BLaER1 treated with 17β-estradiol and CSF1 and Interleukin-3, amounts not matched to agents 10 nM and 100 nM (cell line): ENCODE data around the gene G3BP1.
"Not testable (repeated sequence)": the region's sequence is repeated elsewhere in the genome, so short reads cannot be mapped to it uniquely, and the experiment has no call there.

Source experiments
- H3K27ac ChIP-seq, 11 experiments: shearing (Covaris generic); formaldehyde crosslinking; 2 replicates each; pipeline ENCODE4 v1.8.1; 2022
- H3K27me3 ChIP-seq, 11 experiments: shearing (Covaris generic); formaldehyde crosslinking; 2 replicates each; pipeline ENCODE4 v1.8.1; 2022
- H3K36me3 ChIP-seq, 11 experiments: shearing (Covaris generic); formaldehyde crosslinking; 2 replicates each; pipeline ENCODE4 v1.8.1; 2022
- H3K4me1 ChIP-seq, 10 experiments: shearing (Covaris generic); formaldehyde crosslinking; 2 replicates each; pipeline ENCODE4 v1.8.1; 2022
- H3K4me2 ChIP-seq, 11 experiments: shearing (Covaris generic); formaldehyde crosslinking; 2 replicates each; pipeline ENCODE4 v1.8.1; 2022
- H3K4me3 ChIP-seq, 10 experiments: shearing (Covaris generic); formaldehyde crosslinking; 2 replicates each; pipeline ENCODE4 v1.8.1; 2022
- H3K9ac ChIP-seq, 11 experiments: shearing (Covaris generic); formaldehyde crosslinking; 2 replicates each; pipeline ENCODE4 v1.8.1; 2022
- H3K9me3 ChIP-seq, 11 experiments: shearing (Covaris generic); formaldehyde crosslinking; replicated peaks in 1 of 11; 2 replicates each; pipeline ENCODE4 v1.8.1; 2022
- H4K20me1 ChIP-seq, 11 experiments: shearing (Covaris generic); formaldehyde crosslinking; 2 replicates each; pipeline ENCODE4 v1.8.1; 2022
- Cebpa-rat ChIP-seq, 11 experiments: shearing (Covaris generic); IDR thresholded peaks; 2 replicates each; pipeline ENCODE4 v1.8.1; 2022

G3BP1 gene

DNA sequence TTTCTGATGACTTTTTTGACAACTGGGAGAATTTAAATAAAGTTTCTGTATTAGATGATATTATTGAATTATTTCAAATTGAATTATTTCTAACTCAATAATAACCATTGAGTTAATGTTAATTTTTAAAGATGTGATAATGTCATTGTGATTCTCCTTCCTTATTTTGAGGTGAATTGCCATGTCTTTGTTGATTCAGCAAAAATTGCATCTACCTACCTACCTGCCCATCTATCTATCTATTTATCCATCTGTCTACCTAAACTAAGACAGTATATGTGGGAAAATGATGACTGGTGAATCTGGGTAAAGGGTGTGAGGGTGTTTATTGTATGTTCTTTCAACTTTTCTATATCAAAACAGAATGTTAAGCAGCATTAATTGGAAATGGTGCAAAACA, 75.0 kb downstream of the G3BP1 start:
- H3K27ac ChIP-seq: no peak overlapping the region
- no peak overlapping the region for H3K9ac ChIP-seq
- no peaks in the 10 kb centered on the region for H3K36me3 ChIP-seq
- no peaks in the 10 kb centered on the region for H3K4me1 ChIP-seq
- no peaks in the 10 kb centered on the region for H4K20me1 ChIP-seq
- no peak for TF ChIP-seq Cebpa-rat (IDR thresholded peaks at IDR 0.05)
- peaks cover 0 to 21% (median 7%) of the 10 kb centered on the region in 11 experiments; a peak in 7 of 22 replicates for H3K9me3 ChIP-seq
- H3K4me2 ChIP-seq: no peak overlapping the region
- H3K27me3 ChIP-seq: no peaks in the 10 kb centered on the region
- H3K4me3 ChIP-seq: no peak overlapping the region

DNA sequence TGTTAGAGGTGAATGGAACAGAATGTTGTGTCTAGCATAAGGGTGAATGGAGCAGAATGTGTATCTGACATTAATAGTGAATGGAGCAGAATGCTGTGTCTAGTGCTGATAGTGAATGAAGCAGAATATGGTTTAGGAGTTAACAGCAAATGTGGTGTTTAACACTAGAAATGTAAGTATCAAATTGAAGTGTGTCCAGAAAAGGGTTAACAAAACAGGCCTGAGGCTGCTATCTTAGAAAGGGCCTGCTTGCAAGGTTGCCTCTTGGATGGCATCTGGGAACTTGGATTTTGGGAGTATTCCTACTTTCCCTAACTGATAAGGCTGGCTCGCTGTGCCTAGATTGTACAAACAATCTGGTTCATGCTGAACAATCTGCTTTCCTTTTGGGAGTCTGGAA, 76.1 kb downstream of the G3BP1 start:
- Histone ChIP-seq H3K9me3 (peaks cover 0 to 21% (median 7%) of the 10 kb centered on the region in 11 experiments; a peak in 7 of 22 replicates), H3K36me3 (no peaks in the 10 kb centered on the region), H4K20me1 (no peaks in the 10 kb centered on the region), H3K4me3 (no peak overlapping the region), H3K4me2 (no peak overlapping the region), H3K27ac (no peak overlapping the region), H3K4me1 (no peaks in the 10 kb centered on the region), H3K27me3 (no peaks in the 10 kb centered on the region), H3K9ac (no peak overlapping the region)
- no peak for TF ChIP-seq Cebpa-rat (IDR thresholded peaks at IDR 0.05)

DNA sequence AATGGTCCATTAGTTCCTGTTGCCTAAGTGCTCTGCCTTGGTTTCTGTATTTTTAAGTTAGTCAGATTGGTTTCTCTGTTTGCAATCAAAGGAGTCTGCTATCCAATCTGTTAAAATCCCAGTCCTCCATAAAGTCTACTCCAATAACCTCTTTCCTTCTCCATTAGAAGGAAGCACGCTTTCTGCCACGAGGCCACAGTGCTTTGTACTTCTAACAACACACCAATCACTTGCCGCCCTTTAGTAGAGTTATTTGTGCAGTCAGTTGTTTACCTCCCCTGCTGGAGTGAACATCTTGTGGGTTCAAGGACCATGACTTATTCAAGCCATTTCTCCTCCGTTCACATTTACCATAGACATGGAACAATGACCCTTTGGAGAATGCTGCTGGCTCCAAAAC, 83.9 kb downstream of the G3BP1 start:
- Histone ChIP-seq H3K27ac (no peak overlapping the region), H3K4me3 (no peak overlapping the region), H3K4me1 (peaks cover 0 to 8% (median 0%) of the 10 kb centered on the region in 10 experiments; a peak in 4 of 20 replicates), H3K9me3 (peaks cover 0 to 5% (median 0%) of the 10 kb centered on the region in 11 experiments; a peak in 1 of 22 replicates), H3K4me2 (peak overlapping the region in 4 of 11 experiments; percentile 16 to 32 (median 23); a peak in 4 of 22 replicates), H4K20me1 (no peaks in the 10 kb centered on the region), H3K36me3 (no peaks in the 10 kb centered on the region), H3K9ac (no peak overlapping the region), H3K27me3 (no peaks in the 10 kb centered on the region)
- TF ChIP-seq Cebpa-rat (IDR thresholded peaks at IDR 0.05): no peak

DNA sequence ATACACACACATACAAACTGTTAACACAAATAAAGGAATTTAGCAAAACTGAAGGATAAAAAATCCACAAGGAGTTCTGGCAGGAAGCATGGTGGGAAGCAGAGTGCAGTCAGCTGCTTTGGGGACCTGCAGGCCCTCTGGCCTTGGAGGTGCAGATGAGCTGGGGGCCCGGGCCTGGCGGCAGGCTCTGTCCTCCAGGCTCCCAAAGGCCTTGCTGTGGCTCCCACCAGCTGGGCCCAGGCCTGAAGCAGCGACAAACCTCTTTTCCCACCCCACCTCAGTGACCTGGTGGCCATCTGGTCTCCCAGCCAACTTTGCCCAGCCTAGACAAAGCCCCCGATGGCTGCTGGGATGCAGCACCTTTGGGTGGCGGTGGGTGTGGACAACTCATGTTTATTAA, 85.1 kb downstream of the G3BP1 start:
- no peak for TF ChIP-seq Cebpa-rat (IDR thresholded peaks at IDR 0.05)
- Histone ChIP-seq H3K9me3 (peaks cover 0 to 5% (median 0%) of the 10 kb centered on the region in 11 experiments; a peak in 1 of 22 replicates), H3K27me3 (no peaks in the 10 kb centered on the region), H3K4me2 (no peak overlapping the region), H3K27ac (no peak overlapping the region), H3K4me3 (no peak overlapping the region), H3K36me3 (no peaks in the 10 kb centered on the region), H4K20me1 (no peaks in the 10 kb centered on the region), H3K9ac (no peak overlapping the region), H3K4me1 (peaks cover 0 to 8% (median 0%) of the 10 kb centered on the region in 10 experiments; a peak in 4 of 20 replicates)

DNA sequence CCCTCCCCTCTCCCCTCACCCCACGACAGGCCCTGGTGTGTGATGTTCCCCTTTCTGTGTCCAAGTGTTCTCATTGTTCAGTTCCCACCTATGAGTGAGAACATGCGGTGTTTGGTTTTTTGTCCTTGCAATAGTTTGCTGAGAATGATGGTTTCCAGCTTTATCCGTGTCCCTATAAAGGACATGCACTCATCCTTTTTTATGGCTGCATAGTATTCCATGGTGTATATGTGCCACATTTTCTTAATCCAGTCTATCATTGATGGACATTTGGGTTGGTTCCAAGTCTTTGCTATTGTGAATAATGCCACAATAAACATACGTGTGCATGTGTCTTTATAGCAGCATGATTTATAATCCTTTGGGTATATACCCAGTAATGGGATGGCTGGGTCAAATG, 89.1 kb downstream of the G3BP1 start:
- peaks cover 0 to 19% (median 11%) of the 10 kb centered on the region in 10 experiments; a peak in 11 of 20 replicates for H3K4me1 ChIP-seq
- not testable (repeated sequence) for H3K9me3 ChIP-seq, H3K36me3 ChIP-seq, H4K20me1 ChIP-seq, H3K4me3 ChIP-seq, H3K4me2 ChIP-seq, H3K27ac ChIP-seq, H3K9ac ChIP-seq, H3K27me3 ChIP-seq
